ENCODE results near the gene CORO2B. TPM values are rescaled to one million over a fixed set of nuclear protein-coding genes. Genes with fewer than 3 reads are reported as not detected.

The CORO2B gene
- polyA plus RNA-seq, 1 donor = 5.4 TPM

DNA sequence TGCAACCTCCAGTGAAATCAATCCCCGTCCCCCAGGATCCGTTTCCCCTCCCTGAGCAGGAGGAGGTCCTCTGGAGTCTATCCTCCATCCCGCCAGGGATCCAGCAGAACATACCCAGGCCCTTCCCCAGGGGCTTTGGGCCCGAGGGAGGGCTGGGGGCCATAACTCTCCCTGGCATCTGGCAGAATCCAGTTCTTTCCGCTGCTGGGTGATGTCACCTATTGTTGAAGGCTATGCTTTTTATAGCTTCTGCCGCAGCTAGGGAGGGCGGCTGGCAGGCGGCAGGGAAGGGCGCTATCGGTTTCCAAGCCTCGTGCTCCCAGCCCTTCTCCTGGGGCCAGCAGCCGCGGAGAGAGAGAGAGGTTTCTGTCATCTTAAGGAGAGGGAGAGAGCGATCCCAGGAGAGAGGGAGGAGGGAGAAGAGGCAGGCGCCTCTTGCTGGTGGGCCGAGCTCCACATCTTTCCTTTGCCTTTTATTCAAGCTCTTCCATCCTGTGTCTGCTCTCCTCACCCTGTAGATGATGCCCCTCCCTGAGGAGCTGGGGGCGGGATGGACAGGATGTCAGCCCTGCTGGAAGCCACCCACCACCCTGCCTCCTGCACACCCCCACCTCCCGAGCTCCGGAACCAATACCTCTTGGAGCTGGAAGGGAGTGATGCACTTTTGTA lies 121.8 kb downstream of the CORO2B start:
- peak overlapping the region; percentile 40 for H3K27ac ChIP-seq (ENCODE audit: low read length)
- WGBS (ENCODE audit: insufficient coverage, low lambda C conversion rate) = 8% methylated on average over 2 of the region's 19 CpGs
- DNase-seq = peak; percentile 69 to 79
- peaks cover 9% of the 10 kb centered on the region for H3K4me1 ChIP-seq (ENCODE audit: control insufficient read depth, insufficient read depth, low read length)
- H3K36me3 ChIP-seq (ENCODE audit: control insufficient read depth, insufficient read depth, low read length) = no peaks in the 10 kb centered on the region
- H3K27me3 ChIP-seq (ENCODE audit: control insufficient read depth, insufficient read depth, low read length) = peaks cover 16% of the 10 kb centered on the region
- no peak overlapping the region for H3K4me3 ChIP-seq (ENCODE audit: low read length)
- H3K9me3 ChIP-seq (ENCODE audit: control insufficient read depth, low read depth, low read length) = no peaks in the 10 kb centered on the region

DNA sequence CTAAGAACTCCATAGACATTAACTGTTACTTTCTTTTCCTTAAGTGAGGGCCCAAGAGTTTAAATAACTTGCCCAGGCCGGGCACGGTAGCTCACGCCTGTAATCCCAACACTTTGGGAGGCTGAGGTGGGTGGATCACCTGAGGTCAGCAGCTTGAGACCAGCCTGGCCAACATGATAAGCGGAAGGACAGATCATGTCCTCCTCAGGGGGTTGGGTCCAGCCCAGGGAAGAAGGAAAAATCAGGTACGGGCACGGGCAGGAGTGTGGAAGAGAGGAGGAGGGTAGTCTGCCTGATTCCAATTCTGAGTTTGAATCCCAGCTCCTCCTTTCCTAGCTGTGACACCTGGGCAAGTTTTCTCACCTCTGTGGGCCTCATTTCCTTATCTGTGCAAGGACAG lies 123.1 kb downstream of the CORO2B start:
- no CpG with 5 or more reads among the region's 6 CpGs for WGBS (ENCODE audit: insufficient coverage, low lambda C conversion rate)
- no peak overlapping the region for H3K27ac ChIP-seq (ENCODE audit: low read length)
- peaks cover 16% of the 10 kb centered on the region for H3K27me3 ChIP-seq (ENCODE audit: control insufficient read depth, insufficient read depth, low read length)
- no peak for DNase-seq
- peaks cover 9% of the 10 kb centered on the region for H3K4me1 ChIP-seq (ENCODE audit: control insufficient read depth, insufficient read depth, low read length)
- H3K4me3 ChIP-seq (ENCODE audit: low read length) = no peak overlapping the region
- no peaks in the 10 kb centered on the region for H3K9me3 ChIP-seq (ENCODE audit: control insufficient read depth, low read depth, low read length)
- no peaks in the 10 kb centered on the region for H3K36me3 ChIP-seq (ENCODE audit: control insufficient read depth, insufficient read depth, low read length)

DNA sequence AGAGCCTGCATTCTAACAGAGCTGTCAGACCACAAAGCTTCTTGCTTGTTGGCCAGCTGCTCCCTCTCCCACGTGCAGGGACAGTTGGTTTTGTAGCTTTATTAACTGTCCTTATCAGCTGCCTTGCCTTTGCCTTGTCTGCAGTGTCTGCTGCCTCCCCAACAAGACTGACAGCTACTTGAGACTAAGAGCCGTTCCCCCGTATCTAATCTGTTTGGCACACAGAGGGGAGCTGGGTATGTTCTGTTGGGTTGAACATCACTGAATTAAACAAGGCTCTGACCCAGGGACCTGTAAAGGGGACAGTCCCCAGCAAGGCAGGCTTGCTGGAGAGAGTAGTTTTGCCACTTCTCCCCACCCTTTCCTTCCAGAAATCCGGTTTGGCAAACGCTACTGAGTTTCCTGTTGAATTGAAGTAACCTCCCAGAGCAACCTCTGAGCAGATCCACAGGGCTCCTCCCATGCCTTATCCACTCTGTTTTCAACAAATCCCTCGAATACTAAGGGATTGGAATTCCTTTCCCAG lies 125.8 kb downstream of the CORO2B start:
- Histone ChIP-seq H3K4me3 (ENCODE audit: low read length) (no peak overlapping the region), H3K36me3 (ENCODE audit: control insufficient read depth, insufficient read depth, low read length) (no peaks in the 10 kb centered on the region), H3K4me1 (ENCODE audit: control insufficient read depth, insufficient read depth, low read length) (peaks cover 9% of the 10 kb centered on the region), H3K27ac (ENCODE audit: low read length) (no peak overlapping the region), H3K27me3 (ENCODE audit: control insufficient read depth, insufficient read depth, low read length) (peaks cover 13% of the 10 kb centered on the region), H3K9me3 (ENCODE audit: control insufficient read depth, low read depth, low read length) (no peaks in the 10 kb centered on the region)
- peak in 1 of 2 donors; percentile 48 for DNase-seq
- no CpG with 5 or more reads among the region's 6 CpGs for WGBS (ENCODE audit: insufficient coverage, low lambda C conversion rate)

DNA sequence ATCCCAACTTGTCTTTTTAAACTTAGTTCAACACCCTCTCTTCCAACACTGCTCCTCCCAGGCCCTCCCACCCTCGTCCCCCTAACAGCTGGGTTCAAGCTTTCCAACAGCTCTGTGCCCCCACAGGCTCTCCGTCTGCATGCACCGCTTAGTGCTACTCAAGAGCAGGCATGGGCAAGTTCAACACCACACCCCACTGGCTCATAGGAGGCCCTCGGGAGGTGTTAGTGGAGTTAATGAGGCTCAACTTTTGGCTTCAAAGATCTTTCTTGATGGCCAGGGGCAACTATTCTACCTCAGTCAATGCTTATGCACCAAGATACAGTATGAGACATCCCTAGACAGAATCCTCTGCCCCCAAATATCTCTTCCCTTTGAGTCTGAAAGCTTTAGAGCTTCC lies 127.5 kb downstream of the CORO2B start:
- no peaks in the 10 kb centered on the region for H3K36me3 ChIP-seq (ENCODE audit: control insufficient read depth, insufficient read depth, low read length)
- DNase-seq = no peak
- no peak overlapping the region for H3K4me3 ChIP-seq (ENCODE audit: low read length)
- 67% methylated on average over 1 of the region's 4 CpGs for WGBS (ENCODE audit: insufficient coverage, low lambda C conversion rate)
- H3K27ac ChIP-seq (ENCODE audit: low read length) = no peak overlapping the region
- H3K27me3 ChIP-seq (ENCODE audit: control insufficient read depth, insufficient read depth, low read length) = peaks cover 2% of the 10 kb centered on the region
- H3K9me3 ChIP-seq (ENCODE audit: control insufficient read depth, low read depth, low read length) = no peaks in the 10 kb centered on the region
- H3K4me1 ChIP-seq (ENCODE audit: control insufficient read depth, insufficient read depth, low read length) = no peaks in the 10 kb centered on the region

DNA sequence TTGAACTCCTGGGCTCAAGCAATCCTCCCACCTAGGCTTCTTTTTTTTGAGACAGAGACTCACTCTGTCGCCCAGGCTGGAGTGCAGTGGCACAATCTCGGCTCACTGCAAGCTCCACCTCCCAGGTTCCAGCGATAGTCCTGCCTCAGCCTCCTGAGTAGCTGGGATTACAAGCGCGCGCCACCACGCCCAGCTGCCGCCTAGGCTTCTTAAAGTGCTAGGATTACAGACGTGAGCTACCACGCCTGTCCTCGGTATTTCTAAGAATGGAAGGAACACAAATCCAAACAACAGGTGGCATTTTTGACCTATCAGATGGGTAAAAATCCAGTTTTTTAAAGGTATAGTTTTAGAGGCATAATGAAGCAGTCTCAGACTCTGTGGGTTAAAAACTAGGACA lies 128.1 kb downstream of the CORO2B start:
- Histone ChIP-seq H3K4me1 (ENCODE audit: control insufficient read depth, insufficient read depth, low read length) (no peaks in the 10 kb centered on the region), H3K27ac (ENCODE audit: low read length) (no peak overlapping the region), H3K9me3 (ENCODE audit: control insufficient read depth, low read depth, low read length) (no peaks in the 10 kb centered on the region), H3K27me3 (ENCODE audit: control insufficient read depth, insufficient read depth, low read length) (peaks cover 2% of the 10 kb centered on the region), H3K36me3 (ENCODE audit: control insufficient read depth, insufficient read depth, low read length) (no peaks in the 10 kb centered on the region), H3K4me3 (ENCODE audit: low read length) (no peak overlapping the region)
- no peak for DNase-seq
- no CpG with 5 or more reads among the region's 11 CpGs for WGBS (ENCODE audit: insufficient coverage, low lambda C conversion rate)

DNA sequence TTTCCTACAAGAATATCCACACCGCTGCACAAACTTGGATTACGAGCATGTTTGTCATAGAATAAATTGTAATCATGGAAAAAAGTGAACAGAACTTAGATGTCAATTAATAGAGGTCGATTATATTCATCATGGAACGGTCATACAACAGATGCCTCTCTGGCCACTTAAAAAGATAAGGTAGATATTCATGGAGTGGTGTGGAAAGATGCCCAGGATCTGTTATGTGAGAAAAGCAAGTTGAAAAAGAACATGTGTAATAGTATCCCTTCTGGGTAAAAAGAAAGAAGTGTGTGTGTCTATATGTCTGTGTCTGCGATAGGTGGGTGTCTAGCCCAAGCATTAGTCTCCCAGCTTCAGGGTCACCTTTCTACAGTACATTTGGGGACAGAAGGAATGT lies 128.6 kb downstream of the CORO2B start:
- H3K36me3 ChIP-seq (ENCODE audit: control insufficient read depth, insufficient read depth, low read length) = no peaks in the 10 kb centered on the region

DNA sequence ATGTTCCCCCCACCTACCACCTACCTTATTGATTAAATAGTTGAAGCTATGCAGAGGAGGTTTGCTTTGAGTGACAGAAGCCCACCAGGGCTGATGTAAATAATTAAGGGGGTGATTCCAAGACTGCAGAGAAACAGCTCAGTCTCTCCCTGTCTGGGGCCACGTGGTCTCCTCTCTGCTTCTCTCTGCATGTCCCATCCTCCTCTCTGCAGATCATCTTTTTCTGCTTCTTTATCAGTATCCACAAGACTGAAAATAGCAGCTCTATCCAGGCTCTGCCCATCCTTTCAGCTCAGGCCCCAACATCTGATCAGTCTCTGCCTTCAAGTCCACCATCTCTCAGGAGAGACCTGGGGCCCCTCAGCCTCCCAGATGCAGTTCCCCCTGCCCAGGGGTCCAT lies 131.1 kb downstream of the CORO2B start:
- no peaks in the 10 kb centered on the region for H3K9me3 ChIP-seq (ENCODE audit: control insufficient read depth, low read depth, low read length)
- H3K27ac ChIP-seq (ENCODE audit: low read length) = no peak overlapping the region
- H3K27me3 ChIP-seq (ENCODE audit: control insufficient read depth, insufficient read depth, low read length) = peaks cover 2% of the 10 kb centered on the region
- no peaks in the 10 kb centered on the region for H3K4me1 ChIP-seq (ENCODE audit: control insufficient read depth, insufficient read depth, low read length)
- no peak overlapping the region for H3K4me3 ChIP-seq (ENCODE audit: low read length)
- 60% methylated on average over 1 of the region's 1 CpG for WGBS (ENCODE audit: insufficient coverage, low lambda C conversion rate)
- DNase-seq = no peak
- H3K36me3 ChIP-seq (ENCODE audit: control insufficient read depth, insufficient read depth, low read length) = no peaks in the 10 kb centered on the region

More for the DNA sequence above, 128.6 kb downstream of the CORO2B start:
- Histone ChIP-seq H3K27me3 (ENCODE audit: control insufficient read depth, insufficient read depth, low read length) (peaks cover 2% of the 10 kb centered on the region), H3K27ac (ENCODE audit: low read length) (no peak overlapping the region), H3K4me1 (ENCODE audit: control insufficient read depth, insufficient read depth, low read length) (no peaks in the 10 kb centered on the region), H3K9me3 (ENCODE audit: control insufficient read depth, low read depth, low read length) (no peaks in the 10 kb centered on the region), H3K4me3 (ENCODE audit: low read length) (no peak overlapping the region)
- DNase-seq = no peak
- 50% methylated on average over 2 of the region's 5 CpGs for WGBS (ENCODE audit: insufficient coverage, low lambda C conversion rate)

DNA sequence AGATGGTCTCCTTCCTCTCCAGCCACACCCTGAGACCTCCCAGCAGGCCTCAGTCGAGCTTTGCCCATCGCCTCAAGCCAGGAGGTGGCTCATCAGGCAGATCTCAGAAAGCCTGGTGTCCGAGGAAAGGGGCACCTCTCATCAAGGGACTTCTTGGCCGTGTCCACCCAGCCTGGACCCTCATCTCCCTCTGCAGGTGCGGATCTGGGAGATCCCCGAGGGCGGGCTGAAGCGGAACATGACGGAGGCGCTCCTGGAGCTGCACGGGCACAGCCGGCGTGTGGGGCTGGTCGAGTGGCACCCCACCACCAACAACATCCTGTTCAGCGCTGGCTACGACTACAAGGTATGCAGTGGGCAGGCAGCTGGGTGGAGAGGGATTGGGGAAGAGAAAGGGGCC lies 131.7 kb downstream of the CORO2B start:
- no peak for DNase-seq
- H3K9me3 ChIP-seq (ENCODE audit: control insufficient read depth, low read depth, low read length) = no peaks in the 10 kb centered on the region
- H3K27ac ChIP-seq (ENCODE audit: low read length) = no peak overlapping the region
- no peaks in the 10 kb centered on the region for H3K36me3 ChIP-seq (ENCODE audit: control insufficient read depth, insufficient read depth, low read length)
- peaks cover under 1% of the 10 kb centered on the region for H3K27me3 ChIP-seq (ENCODE audit: control insufficient read depth, insufficient read depth, low read length)
- WGBS (ENCODE audit: insufficient coverage, low lambda C conversion rate) = no CpG with 5 or more reads among the region's 16 CpGs
- no peak overlapping the region for H3K4me3 ChIP-seq (ENCODE audit: low read length)
- H3K4me1 ChIP-seq (ENCODE audit: control insufficient read depth, insufficient read depth, low read length) = no peaks in the 10 kb centered on the region

DNA sequence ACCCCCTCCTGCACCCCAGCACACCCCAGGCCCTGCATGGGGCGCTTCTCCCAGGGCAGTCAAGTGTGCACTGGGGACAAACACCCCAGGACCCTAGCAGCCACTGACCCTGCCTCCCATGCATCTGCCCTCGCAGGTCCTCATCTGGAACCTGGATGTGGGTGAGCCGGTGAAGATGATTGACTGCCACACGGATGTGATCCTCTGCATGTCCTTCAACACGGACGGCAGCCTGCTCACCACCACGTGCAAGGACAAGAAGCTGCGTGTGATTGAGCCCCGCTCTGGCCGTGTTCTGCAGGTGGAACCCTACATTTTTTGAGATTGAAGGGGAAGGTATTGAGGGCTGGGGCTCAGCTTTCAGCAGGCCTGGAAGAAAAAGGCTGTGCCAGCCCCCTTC lies 132.6 kb downstream of the CORO2B start:
- Histone ChIP-seq H3K4me1 (ENCODE audit: control insufficient read depth, insufficient read depth, low read length) (no peaks in the 10 kb centered on the region), H3K9me3 (ENCODE audit: control insufficient read depth, low read depth, low read length) (no peaks in the 10 kb centered on the region), H3K4me3 (ENCODE audit: low read length) (no peak overlapping the region), H3K36me3 (ENCODE audit: control insufficient read depth, insufficient read depth, low read length) (no peaks in the 10 kb centered on the region), H3K27me3 (ENCODE audit: control insufficient read depth, insufficient read depth, low read length) (no peaks in the 10 kb centered on the region), H3K27ac (ENCODE audit: low read length) (no peak overlapping the region)
- no peak for DNase-seq
- WGBS (ENCODE audit: insufficient coverage, low lambda C conversion rate) = no CpG with 5 or more reads among the region's 10 CpGs

DNA sequence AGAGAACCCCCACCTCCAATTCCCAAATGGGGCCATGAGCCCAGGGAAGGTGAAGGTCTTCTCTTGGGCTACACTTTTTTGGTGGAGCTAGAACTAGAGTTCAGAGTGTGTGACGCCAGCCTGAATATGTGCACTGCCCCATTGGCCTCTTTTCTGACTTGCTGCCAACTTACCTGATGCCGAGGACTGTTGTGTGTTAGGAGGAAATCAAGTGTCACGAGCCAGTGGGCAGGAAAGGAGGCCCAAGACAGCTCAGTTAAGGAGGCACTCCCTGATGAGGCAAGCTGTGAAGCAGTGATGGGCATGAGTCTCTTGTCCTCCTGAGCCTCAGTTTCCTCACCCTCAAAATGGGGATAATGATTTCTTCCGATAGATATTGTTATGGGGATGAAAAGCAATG lies 134.1 kb downstream of the CORO2B start:
- Histone ChIP-seq H3K4me1 (ENCODE audit: control insufficient read depth, insufficient read depth, low read length) (no peaks in the 10 kb centered on the region), H3K4me3 (ENCODE audit: low read length) (no peak overlapping the region), H3K27me3 (ENCODE audit: control insufficient read depth, insufficient read depth, low read length) (no peaks in the 10 kb centered on the region), H3K27ac (ENCODE audit: low read length) (no peak overlapping the region), H3K9me3 (ENCODE audit: control insufficient read depth, low read depth, low read length) (no peaks in the 10 kb centered on the region), H3K36me3 (ENCODE audit: control insufficient read depth, insufficient read depth, low read length) (no peaks in the 10 kb centered on the region)
- DNase-seq = no peak
- WGBS (ENCODE audit: insufficient coverage, low lambda C conversion rate) = no CpG with 5 or more reads among the region's 4 CpGs

DNA sequence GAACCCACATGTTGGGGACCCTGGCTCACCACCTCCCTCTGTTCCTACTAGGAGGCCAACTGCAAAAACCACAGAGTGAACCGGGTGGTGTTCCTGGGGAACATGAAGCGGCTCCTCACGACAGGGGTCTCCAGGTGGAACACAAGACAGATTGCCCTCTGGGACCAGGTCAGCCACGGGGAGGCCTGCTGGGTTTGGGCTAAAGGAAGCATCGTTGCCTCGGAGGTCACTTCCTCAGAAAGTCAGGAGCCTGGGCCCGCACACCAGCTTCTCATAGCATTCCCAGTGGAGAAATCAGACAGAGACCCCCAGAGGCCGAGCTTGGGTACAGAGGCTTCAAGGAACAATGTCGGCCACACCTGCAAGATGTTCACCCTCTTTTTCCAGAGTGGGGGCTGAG lies 135.1 kb downstream of the CORO2B start:
- no peaks in the 10 kb centered on the region for H3K9me3 ChIP-seq (ENCODE audit: control insufficient read depth, low read depth, low read length)
- H3K27me3 ChIP-seq (ENCODE audit: control insufficient read depth, insufficient read depth, low read length) = no peaks in the 10 kb centered on the region
- no peaks in the 10 kb centered on the region for H3K4me1 ChIP-seq (ENCODE audit: control insufficient read depth, insufficient read depth, low read length)
- no CpG with 5 or more reads among the region's 9 CpGs for WGBS (ENCODE audit: insufficient coverage, low lambda C conversion rate)
- no peak overlapping the region for H3K27ac ChIP-seq (ENCODE audit: low read length)
- no peak for DNase-seq
- H3K4me3 ChIP-seq (ENCODE audit: low read length) = no peak overlapping the region
- no peaks in the 10 kb centered on the region for H3K36me3 ChIP-seq (ENCODE audit: control insufficient read depth, insufficient read depth, low read length)

Data from large intestine (tissue), 3 donors.